ENCODE measurements around the gene ITPRID1. TPM values are rescaled to one million over a fixed set of nuclear protein-coding genes. Genes with fewer than 3 reads are reported as not detected.

The ITPRID1 gene
- total and polyA plus RNA-seq, 2 of the 13 experiments (the other 11 are each of a cell fraction or from before 2014, with no cell fraction given) = not detected

GRCh38 chr7:31647511-31647910, 133.6 kb downstream of the ITPRID1 start:
- ATAC-seq (no peak), DNase-seq (ENCODE audit: low spot score) (no peak), FAIRE-seq (no peak)
- no TSS peak for BruUV-seq (replicated peaks)
- Histone ChIP-seq H3K9ac (ENCODE audit: insufficient read depth, low read depth, low read length) (no peak overlapping the region), H3K4me2 (ENCODE audit: low read depth, low read length) (no peak overlapping the region), H2AFZ (ENCODE audit: low read length) (no peak overlapping the region), H4K20me1 (ENCODE audit: insufficient read depth, low read length) (no peaks in the 10 kb centered on the region), H3K4me3 (replicated peaks in 1 of 3; ENCODE audit: insufficient read depth in 1 of 3, low read depth in 2 of 3, low read length in 3 of 3) (no peak overlapping the region), H3K27me3 (ENCODE audit: control insufficient read depth in 1 of 2, insufficient read depth in 2 of 2, low read length in 2 of 2) (no peaks in the 10 kb centered on the region), H3K9me3 (ENCODE audit: low read length) (no peaks in the 10 kb centered on the region), H3K36me3 (replicated peaks in 1 of 2; ENCODE audit: control insufficient read depth in 1 of 2, insufficient read depth in 2 of 2, low read length in 2 of 2) (no peaks in the 10 kb centered on the region), H3K27ac (ENCODE audit: extremely low read length, insufficient read depth, low read length) (no peak overlapping the region), H3K79me2 (ENCODE audit: insufficient read depth, low read length) (no peaks in the 10 kb centered on the region), H3K4me1 (ENCODE audit: insufficient read depth, low read length) (no peaks in the 10 kb centered on the region)
- TF ChIP-seq, protein P1, sequence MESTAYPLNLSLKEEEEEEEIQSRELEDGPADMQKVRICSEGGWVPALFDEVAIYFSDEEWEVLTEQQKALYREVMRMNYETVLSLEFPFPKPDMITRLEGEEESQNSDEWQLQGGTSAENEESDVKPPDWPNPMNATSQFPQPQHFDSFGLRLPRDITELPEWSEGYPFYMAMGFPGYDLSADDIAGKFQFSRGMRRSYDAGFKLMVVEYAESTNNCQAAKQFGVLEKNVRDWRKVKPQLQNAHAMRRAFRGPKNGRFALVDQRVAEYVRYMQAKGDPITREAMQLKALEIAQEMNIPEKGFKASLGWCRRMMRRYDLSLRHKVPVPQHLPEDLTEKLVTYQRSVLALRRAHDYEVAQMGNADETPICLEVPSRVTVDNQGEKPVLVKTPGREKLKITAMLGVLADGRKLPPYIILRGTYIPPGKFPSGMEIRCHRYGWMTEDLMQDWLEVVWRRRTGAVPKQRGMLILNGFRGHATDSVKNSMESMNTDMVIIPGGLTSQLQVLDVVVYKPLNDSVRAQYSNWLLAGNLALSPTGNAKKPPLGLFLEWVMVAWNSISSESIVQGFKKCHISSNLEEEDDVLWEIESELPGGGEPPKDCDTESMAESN (CRISPR knock-in tag; conservative IDR thresholded peaks at IDR 0.05) = no peak
- in situ Hi-C loops (cut with HindIII; ENCODE audit: extremely low pct_ligation_motif_present, low pct_unique_long_range_greater_than_20kb) = loop anchor here (25.0 kb wide), 1 partner anchor 460 kb away; no protein-coding TSS in a partner anchor
- intact Hi-C loops (cut with micrococcal nuclease; ENCODE audit: unreplicated experiment) = no loop called here
- ChIA-PET POLR2A (interaction anchor here (0.7 kb wide), 1 partner anchor 204 kb away, joined by 4 read pairs; no protein-coding TSS in a partner anchor), CTCF (ENCODE audit: low intra/inter-chr PET ratio, low total read pairs) (no interaction called here)
- 43% methylated on average over 7 of the region's 7 CpGs for WGBS (ENCODE audit: low lambda C conversion rate)

- ChIA-PET POLR2A (no interaction called here), CTCF (ENCODE audit: low intra/inter-chr PET ratio, low total read pairs) (interaction anchor here (1.2 kb wide), 1 partner anchor 88 kb away, joined by 5 read pairs; no protein-coding TSS in a partner anchor)
- Histone ChIP-seq H3K36me3 (replicated peaks in 1 of 2; ENCODE audit: control insufficient read depth in 1 of 2, insufficient read depth in 2 of 2, low read length in 2 of 2) (no peaks in the 10 kb centered on the region), H2AFZ (ENCODE audit: low read length) (no peak overlapping the region), H4K20me1 (ENCODE audit: insufficient read depth, low read length) (no peaks in the 10 kb centered on the region), H3K4me3 (replicated peaks in 1 of 3; ENCODE audit: insufficient read depth in 1 of 3, low read depth in 2 of 3, low read length in 3 of 3) (no peak overlapping the region), H3K4me1 (ENCODE audit: insufficient read depth, low read length) (no peaks in the 10 kb centered on the region), H3K9ac (ENCODE audit: insufficient read depth, low read depth, low read length) (no peak overlapping the region), H3K27ac (ENCODE audit: extremely low read length, insufficient read depth, low read length) (no peak overlapping the region), H3K9me3 (ENCODE audit: low read length) (no peaks in the 10 kb centered on the region), H3K27me3 (ENCODE audit: control insufficient read depth in 1 of 2, insufficient read depth in 2 of 2, low read length in 2 of 2) (no peaks in the 10 kb centered on the region), H3K4me2 (ENCODE audit: low read depth, low read length) (no peak overlapping the region), H3K79me2 (ENCODE audit: insufficient read depth, low read length) (no peaks in the 10 kb centered on the region)
- BruUV-seq (replicated peaks) = no TSS peak
- ATAC-seq = no peak
- intact Hi-C loops (cut with micrococcal nuclease; ENCODE audit: unreplicated experiment) = loop anchor here (1.0 kb wide), 1 partner anchor 88 kb away; no protein-coding TSS in a partner anchor
- no peak for TF ChIP-seq ZNF484 (CRISPR knock-in tag; IDR thresholded peaks at IDR 0.05; ENCODE audit: borderline replicate concordance, low read depth)
- TF ChIP-seq KDM5A (IDR thresholded peaks at IDR 0.05; ENCODE audit: borderline replicate concordance, low read length) = no peak
- no peak for TF ChIP-seq SSRP1 (CRISPR knock-in tag; IDR thresholded peaks at IDR 0.05)
- TF ChIP-seq ZFP41 (CRISPR knock-in tag; IDR thresholded peaks at IDR 0.05; ENCODE audit: borderline replicate concordance) = no peak
- no peak for TF ChIP-seq ZNF619 (CRISPR knock-in tag; IDR thresholded peaks at IDR 0.05)
- no peak for TF ChIP-seq PRMT3 (CRISPR knock-in tag; IDR thresholded peaks at IDR 0.05; ENCODE audit: borderline replicate concordance, low read depth)
- no peak for TF ChIP-seq ZNF333 (CRISPR knock-in tag; IDR thresholded peaks at IDR 0.05; ENCODE audit: borderline replicate concordance)
- TF ChIP-seq FOXC1 (CRISPR knock-in tag; IDR thresholded peaks at IDR 0.05; ENCODE audit: borderline replicate concordance) = no peak
- no peak for FAIRE-seq
- DNase-seq (ENCODE audit: low spot score) = peak; percentile 2
- WGBS (ENCODE audit: low lambda C conversion rate) = 0% methylated on average over 1 of the region's 1 CpG
- in situ Hi-C loops (cut with HindIII; ENCODE audit: extremely low pct_ligation_motif_present, low pct_unique_long_range_greater_than_20kb) = loop anchor here (25.0 kb wide), 1 partner anchor 461 kb away; no protein-coding TSS in a partner anchor
These were observed 134.4 kb downstream of the ITPRID1 start for GRCh38 chr7:31648288-31648687.

Data from HepG2 (cell line).